ENCODE results near the gene PRKG1. TPM values are rescaled to one million over a fixed set of nuclear protein-coding genes. Genes with fewer than 3 reads are reported as not detected.

Gene PRKG1
- total RNA-seq, 2 donors from 2014 or later, result 94.5 to 96.0 TPM

DNA sequence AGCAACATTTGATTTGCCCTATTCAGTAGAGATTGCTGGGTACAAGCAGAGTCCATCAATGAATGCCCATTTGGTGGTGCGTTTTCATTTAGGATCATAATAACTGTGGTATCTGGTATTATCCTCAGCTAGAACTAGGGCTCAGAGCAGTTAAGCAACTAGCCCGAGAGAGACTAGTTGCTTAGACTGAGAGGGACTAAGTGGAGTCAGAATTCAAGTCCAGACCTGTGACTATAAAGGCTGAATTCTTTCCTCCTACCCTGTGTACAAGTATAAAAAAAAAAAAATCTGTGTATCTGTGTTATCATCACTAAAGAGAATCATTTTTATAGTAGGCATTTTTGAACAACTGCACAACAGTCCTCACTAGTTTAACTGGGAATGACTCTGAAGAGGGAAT, 1194.5 kb downstream of the PRKG1 start:
- intact Hi-C loops (cut with DNase I), result loop anchor here in 1 of 2 donors (5.0 kb wide), 1 partner anchor 1106 kb away; no protein-coding TSS in a partner anchor
- DNase-seq (ENCODE audit: low spot score), result no peak

- DNase-seq (ENCODE audit: low spot score), result no peak
- intact Hi-C loops (cut with DNase I), result loop anchor here in 1 of 2 donors (5.0 kb wide), 1 partner anchor 1107 kb away; no protein-coding TSS in a partner anchor
Observed at GRCh38 chr10:52269233-52269632, 1194.9 kb downstream of the PRKG1 start.

DNA sequence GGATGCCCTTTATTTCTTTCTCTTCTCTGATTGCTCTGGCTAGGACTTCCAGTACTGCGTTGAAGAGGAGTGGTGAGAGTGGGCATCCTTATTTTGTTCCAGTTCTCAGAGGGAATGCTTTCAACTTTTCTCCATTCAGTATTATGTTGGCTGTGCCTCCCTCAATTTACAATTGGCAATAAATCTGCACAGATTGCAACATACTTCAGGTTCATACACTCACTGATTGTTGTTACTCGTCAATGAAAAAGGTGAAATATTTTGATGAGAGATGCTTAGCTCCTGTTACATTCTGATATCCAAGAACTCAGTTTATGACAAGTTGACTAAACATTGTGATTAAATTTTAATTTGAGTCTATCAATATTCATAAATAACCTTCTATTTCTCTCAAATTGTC, 1201.9 kb downstream of the PRKG1 start:
- DNase-seq (ENCODE audit: low spot score), result no peak

DNA sequence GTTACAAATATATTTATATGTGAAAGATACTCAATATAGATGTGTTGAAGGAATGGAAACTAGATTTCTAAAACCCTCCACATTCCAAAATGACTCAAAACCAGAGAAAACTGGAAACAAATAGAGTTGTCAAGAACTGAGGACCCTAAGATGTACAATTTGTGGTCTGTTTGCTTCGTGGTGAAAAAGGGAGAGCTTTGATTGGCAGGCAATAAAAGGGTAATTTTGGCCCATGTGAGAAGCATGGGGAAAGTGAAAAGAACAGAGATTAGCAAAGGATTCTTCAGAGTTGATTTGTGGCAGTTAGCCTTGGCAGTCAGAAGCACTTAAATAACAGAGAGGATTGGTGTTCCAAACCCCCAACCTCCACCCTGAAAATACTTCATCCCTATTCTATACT, 1202.7 kb downstream of the PRKG1 start:
- DNase-seq (ENCODE audit: low spot score), result no peak
- intact Hi-C loops (cut with DNase I), result no loop called here

More for the DNA sequence above, 1201.9 kb downstream of the PRKG1 start:
- intact Hi-C loops (cut with DNase I), result no loop called here

DNA sequence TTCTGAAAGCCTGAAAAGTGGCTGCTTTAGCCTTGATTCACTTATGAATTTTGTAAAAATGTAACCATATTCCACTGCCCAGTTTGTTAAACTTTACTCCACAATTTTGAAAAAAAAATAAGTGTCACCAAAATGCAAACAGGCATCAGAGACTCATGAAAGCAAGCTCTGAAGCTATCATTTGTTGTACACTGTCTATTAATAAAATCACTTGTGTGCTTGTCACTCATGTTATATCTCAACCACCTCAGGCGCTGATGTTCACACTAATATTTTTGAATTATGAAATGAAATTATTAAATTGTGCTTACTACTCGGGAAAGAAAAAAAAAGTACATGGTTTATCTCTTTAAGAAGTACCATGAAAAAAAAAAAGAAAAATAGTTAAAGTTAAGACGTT, 1205.3 kb downstream of the PRKG1 start:
- intact Hi-C loops (cut with DNase I), result no loop called here
- DNase-seq (ENCODE audit: low spot score), result no peak

GRCh38 chr10:52280051-52280450, 1205.8 kb downstream of the PRKG1 start:
- no peak for DNase-seq (ENCODE audit: low spot score)
- intact Hi-C loops (cut with DNase I), result no loop called here

- DNase-seq (ENCODE audit: low spot score), result no peak
- intact Hi-C loops (cut with DNase I), result no loop called here
Observed at GRCh38 chr10:52283174-52283573, 1208.9 kb downstream of the PRKG1 start.

DNA sequence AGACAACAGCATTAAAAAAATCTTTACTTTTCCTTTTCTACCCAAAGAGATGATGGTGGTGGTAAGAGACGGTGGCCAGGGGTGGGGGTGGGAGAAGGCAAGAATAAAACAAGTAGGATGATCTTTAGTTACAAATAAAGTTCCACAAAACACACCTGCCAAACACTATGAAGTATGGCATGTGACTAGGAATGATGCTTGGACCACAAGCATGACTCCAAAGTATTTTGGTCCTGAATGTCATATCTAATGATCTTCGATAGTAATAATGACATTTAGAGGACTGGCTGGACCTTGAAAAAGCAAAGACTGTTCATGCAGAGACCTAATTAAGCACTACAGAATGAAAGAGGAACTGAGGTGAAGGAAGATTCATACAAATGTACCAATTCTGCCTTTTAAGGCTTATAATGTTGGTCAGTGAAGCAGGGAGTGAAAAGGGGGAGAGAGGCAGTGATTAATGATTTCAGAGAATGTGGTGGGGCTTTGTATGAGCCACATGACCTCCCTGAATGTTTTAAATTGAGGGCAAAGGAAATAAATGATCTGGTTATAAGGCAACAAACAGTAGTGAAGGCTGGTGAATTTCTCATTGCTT, 1210.2 kb downstream of the PRKG1 start:
- intact Hi-C loops (cut with DNase I), result no loop called here
- DNase-seq (ENCODE audit: low spot score), result no peak

DNA sequence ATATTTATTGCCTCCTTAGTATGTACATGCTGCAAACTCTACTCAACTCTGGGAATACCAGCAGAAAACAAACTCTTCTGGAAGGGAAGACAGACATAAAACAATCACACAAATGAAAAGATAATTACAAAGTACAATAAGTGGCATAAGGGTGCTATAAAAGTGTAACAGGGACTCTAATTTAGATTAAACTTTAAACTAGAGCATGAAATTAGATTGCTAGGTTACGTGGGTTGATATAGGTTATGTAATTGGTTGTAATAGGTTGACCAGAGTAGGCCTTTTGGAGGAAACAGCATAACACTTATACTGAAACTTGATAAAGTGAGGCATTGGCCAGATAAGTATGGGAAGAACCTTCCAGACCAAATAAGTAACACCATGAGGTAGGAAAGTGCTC, 1213.6 kb downstream of the PRKG1 start:
- intact Hi-C loops (cut with DNase I), result no loop called here
- DNase-seq (ENCODE audit: low spot score), result no peak

DNA sequence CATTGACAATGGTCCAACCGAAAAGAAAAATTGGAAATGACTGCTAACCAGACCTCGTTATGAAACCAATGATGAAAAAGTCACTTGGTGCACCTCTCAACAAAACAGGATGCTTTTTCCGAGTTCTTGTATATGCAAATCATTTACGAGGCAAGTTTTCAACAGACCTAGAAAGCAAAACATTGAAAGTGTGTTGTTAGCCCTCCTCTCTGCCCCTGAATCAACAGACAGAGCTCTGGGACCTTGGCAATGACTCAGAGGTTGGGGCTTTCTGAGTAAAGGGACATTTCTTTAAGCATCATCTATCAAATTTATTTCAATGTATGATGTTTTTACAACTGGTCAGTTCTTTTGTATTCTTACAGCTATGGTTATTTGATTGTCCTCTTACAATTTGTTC, 1223.5 kb downstream of the PRKG1 start:
- no peak for DNase-seq (ENCODE audit: low spot score)
- intact Hi-C loops (cut with DNase I), result no loop called here

- DNase-seq (ENCODE audit: low spot score), result no peak
- intact Hi-C loops (cut with DNase I), result no loop called here
Observed at GRCh38 chr10:52300599-52301277, 1226.5 kb downstream of the PRKG1 start.

DNA sequence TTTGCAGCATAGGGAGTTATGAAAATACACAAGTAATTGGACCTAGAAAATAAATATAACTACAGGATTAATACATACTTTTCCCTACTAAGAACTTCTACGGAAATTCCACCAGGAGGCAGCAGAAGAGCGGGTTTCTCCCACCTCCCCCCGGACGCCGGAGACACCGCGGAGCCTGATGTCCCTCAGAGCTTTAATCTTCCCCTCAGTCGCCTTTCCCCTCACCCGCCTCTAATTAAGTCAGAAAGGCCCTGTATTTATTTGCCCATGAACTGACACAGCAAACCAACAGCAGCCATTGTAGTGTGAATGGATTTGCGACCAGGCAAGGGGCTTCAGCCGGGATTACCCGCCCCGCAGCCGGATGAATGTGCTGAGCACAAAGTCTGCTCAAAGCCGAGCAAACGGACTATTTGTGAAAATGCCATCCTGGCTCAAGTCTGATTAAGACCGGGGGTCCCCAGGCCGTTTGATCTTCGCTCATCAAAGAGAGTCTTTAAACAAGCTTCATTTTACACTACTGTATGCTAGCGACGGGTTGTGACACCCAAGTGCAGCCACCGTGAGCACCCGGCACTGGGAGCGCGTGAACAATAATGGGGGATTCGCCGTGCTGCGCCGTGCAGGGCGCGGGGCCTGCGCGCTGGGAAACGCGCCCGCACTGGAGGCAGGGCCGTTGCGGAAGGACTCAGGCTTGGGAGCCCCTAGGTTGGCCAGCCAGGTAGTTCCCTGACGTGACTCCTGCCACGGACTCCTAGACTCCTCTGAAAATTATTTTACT, 1234.2 kb downstream of the PRKG1 start:
- intact Hi-C loops (cut with DNase I), result loop anchor here in 1 of 2 donors (2.0 kb wide), 1 partner anchor 180 kb away; no protein-coding TSS in a partner anchor
- peak; percentile 83 for DNase-seq (ENCODE audit: low spot score)

- intact Hi-C loops (cut with DNase I), result no loop called here
- DNase-seq (ENCODE audit: low spot score), result no peak
Observed at GRCh38 chr10:52312942-52313255, 1238.6 kb downstream of the PRKG1 start.

DNA sequence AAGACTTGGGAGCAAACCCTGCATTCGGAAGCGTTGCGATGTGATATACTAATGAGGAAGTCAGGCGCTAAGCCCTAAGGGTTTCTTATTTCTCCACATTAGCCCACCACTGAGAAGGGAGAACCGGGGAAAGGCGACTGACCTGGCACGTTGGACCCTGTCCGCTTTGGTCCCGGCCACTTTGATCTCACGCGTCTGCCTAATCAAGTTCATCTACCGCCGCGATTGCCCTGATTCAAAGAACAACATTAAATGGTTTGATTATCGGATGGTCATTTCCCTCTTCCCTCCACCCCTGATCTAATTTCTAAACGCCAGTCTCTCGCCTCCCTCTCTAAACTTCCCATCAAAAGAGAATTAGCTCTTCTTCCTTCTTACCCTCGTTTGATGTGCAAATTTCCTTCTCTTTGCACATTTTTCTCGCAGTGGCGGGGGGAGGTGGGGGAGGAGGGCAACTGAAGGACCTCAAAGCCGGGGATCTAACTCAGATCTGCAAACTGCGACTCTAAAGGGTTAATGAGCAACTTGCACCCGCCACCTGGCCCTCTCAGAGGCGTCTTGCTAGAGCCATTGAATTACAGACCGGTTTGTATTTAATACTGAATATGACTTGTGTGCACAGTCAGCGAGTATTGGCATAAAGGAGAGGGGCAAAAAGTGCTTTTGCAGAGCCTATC, 1239.1 kb downstream of the PRKG1 start:
- peak; percentile 45 for DNase-seq (ENCODE audit: low spot score)
- intact Hi-C loops (cut with DNase I), result no loop called here

DNA sequence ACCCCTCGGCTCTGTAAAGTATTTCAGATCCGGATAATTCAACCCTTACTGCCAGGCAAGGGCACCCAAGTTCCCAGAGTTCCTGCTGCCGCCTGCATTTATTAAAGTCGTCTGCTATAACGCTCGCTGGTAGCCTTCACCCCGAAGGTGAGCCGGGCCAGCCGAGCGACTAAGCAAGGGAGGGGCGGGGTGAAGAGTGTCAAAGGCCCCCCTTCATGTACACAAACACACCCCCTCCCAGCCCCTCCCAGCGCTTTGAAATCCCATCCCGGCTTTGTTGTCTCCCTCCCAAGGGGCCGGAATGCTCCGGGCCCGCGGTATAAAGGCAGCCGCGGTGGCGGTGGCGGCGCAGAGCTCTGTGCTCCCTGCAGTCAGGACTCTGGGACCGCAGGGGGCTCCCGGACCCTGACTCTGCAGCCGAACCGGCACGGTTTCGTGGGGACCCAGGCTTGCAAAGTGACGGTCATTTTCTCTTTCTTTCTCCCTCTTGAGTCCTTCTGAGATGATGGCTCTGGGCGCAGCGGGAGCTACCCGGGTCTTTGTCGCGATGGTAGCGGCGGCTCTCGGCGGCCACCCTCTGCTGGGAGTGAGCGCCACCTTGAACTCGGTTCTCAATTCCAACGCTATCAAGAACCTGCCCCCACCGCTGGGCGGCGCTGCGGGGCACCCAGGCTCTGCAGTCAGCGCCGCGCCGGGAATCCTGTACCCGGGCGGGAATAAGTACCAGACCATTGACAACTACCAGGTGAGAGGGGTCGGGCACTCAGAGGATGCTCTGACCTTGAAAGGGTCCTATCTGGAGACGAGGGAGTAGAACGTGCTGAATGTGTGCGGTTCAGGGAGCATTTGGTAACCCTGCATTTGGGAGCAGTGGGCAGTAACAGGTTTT, 1239.9 kb downstream of the PRKG1 start, which contains the start of gene DKK1:
Gene DKK1, plus strand, starts transcription at position 349 of the 889 bp plus-strand sequence. Its CDS starts 154 bp downstream, at position 503.
- intact Hi-C loops (cut with DNase I), result no loop called here
- peak; percentile 84 for DNase-seq (ENCODE audit: low spot score)

- intact Hi-C loops (cut with DNase I), result no loop called here
- DNase-seq (ENCODE audit: low spot score), result peak; percentile 68
Observed at GRCh38 chr10:52314822-52315552, 1240.7 kb downstream of the PRKG1 start.

DNA sequence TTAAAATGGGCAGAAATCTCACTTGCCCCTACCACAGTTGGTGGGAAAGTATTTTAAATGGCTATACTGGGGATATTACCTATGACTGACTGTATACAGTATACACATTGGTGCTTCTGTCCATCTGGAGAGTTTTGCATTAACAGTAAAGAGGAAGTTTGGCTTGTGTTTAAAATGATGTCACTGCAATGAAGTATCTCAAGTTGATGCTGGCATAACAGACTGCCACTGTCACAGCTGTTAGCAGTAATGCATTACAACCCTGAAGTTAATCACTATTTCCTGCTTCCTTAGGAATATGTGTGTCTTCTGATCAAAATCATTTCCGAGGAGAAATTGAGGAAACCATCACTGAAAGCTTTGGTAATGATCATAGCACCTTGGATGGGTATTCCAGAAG, 1241.7 kb downstream of the PRKG1 start:
- intact Hi-C loops (cut with DNase I), result no loop called here
- no peak for DNase-seq (ENCODE audit: low spot score)

DNA sequence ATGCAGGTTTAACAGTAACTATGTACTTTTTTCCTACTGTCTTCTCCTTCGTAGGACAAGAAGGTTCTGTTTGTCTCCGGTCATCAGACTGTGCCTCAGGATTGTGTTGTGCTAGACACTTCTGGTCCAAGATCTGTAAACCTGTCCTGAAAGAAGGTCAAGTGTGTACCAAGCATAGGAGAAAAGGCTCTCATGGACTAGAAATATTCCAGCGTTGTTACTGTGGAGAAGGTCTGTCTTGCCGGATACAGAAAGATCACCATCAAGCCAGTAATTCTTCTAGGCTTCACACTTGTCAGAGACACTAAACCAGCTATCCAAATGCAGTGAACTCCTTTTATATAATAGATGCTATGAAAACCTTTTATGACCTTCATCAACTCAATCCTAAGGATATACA, 1242.2 kb downstream of the PRKG1 start:
- no peak for DNase-seq (ENCODE audit: low spot score)
- intact Hi-C loops (cut with DNase I), result no loop called here

Measured in posterior vena cava (tissue), 2 donors.